EL (cell line): Measurements from ENCODE around the gene SORD.
"Not testable (repeated sequence)": the region's sequence is repeated elsewhere in the genome, so short reads cannot be mapped to it uniquely, and the experiment has no call there.

Experiments
- DNase-seq: peaks from one replicate; pipeline ENCODE4 v3.0.0-alpha.2; 2016

SORD gene

DNA sequence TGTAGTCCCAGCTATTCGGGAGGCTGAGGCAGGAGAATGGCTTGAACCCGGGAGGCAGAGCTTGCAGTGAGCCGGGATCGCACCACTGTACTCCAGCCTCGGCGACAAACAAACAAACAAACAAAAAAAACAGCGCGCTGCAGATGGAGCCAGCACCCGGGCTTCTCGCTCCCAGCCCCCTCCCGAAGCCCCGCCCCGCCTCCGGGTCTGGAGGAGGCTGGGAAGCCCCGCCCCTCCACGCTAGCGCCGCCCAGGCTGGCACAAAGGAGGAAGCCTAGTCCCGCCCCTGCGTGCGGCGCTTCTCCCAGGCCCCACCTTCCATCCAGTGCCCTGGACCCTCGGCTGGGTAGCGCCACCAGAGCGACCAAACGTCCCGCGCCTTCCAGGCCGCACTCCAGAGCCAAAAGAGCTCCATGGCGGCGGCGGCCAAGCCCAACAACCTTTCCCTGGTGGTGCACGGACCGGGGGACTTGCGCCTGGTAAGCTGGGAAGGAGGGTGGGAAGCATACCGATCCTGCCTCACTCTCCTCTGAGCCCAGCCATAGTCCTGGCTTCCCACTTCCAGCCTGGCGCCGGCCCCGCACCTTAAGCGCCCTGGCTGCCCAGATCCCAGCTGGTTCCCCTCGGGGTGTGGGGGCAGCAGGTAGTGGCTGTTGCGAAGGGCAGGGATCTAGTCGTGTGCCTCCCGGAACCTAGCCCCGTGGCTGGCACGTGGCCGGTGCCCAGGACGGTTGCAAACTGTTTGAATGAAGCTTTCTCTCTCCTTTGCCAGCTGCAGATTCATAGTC is at the start of gene SORD:
Gene SORD, plus strand, starts transcription at position 325 of the 788 bp plus-strand sequence. Its CDS starts 89 bp downstream, at position 414.
- peak; percentile 86 for DNase-seq

DNA sequence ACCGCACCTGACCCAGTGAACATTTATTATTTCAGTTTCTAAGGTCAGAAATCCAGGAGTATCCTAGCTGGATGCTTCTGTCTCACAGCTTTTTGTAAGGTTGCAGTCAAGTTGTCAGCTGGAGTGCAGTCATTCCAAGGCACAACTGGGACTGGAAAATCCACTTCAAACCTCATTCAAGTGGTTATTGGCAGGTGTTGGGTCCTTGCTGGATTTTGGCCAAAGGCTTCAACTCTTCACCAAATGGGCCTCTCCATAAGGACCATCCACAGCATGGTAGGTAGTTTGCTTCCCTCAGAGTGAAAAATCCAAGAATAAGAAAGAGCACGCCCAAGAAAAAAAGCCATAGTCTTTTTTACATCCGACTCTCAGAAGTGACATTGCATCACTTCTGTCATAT is 46.8 kb upstream of the SORD start:
- DNase-seq = not testable (repeated sequence)

DNA sequence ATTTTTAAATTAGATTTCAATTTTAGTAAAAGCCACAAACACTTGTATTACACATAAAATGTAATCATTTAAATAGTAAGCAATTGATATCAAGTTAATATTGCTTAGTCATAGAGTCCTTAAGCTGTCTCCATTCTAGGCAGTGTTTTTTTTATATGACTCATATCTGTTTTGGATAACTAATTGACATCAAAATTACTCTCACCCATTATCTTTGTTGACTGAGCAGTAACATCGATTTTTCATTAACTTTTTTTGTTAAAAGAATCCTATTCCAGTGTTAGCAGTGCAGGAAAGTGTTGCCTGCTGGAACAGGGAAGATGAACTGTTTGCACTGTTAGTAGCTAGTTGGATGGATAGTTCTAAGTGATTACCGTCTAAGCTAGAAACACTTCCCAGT is 45.2 kb upstream of the SORD start:
- DNase-seq = not testable (repeated sequence)

DNA sequence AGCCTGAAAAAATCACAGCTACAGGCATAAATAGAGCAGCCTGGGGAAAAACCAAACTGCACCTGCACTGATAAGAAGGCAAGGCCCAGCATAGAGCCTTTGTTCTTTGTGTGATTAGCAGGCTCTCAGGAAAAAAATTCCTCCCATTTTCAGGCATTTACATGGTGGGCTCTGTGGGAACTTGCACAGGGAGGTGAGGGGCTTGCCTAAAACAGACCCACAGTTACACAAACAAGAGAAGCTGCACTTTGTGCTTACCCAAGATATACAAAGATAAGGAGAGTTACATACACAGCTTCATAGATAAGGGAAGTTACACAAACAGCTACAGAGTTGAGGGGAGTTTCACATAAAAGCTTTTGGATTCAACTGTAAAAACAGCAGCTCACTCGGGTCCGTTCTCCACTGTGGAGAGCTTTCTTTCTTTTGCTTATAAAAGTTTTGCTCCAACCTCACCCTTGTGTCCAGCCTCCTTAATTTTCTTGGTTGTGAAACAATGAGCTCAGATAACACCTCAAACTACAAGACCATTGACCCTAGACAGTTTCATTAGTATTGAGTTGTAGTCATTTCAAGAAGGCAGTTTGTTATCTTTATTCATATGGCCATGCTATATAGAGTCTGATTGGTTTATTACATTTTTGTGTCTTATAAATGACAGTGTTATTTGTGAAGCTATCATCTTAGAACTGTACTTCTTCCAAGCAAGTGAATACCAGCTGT is 43.2 kb upstream of the SORD start:
- DNase-seq = not testable (repeated sequence)

DNA sequence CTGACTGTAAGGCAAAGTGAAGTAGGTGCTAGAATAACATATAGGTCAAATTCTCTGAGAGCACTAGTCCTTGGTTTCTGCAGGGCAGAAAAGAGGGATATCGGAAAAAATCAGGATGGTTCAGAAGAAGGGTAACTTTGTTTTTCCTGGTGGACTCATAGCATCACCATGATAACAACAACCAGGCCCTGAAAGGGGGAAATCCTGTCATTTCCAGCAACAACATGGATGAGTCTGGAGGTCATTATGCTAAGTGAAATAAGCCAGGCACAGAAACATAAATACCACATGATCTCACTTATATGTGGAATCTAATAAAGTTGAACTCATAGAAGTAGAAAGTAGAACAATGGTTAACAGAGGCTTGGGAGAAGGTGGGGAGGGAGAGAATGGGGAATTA is 38.9 kb upstream of the SORD start:
- DNase-seq = not testable (repeated sequence)

DNA sequence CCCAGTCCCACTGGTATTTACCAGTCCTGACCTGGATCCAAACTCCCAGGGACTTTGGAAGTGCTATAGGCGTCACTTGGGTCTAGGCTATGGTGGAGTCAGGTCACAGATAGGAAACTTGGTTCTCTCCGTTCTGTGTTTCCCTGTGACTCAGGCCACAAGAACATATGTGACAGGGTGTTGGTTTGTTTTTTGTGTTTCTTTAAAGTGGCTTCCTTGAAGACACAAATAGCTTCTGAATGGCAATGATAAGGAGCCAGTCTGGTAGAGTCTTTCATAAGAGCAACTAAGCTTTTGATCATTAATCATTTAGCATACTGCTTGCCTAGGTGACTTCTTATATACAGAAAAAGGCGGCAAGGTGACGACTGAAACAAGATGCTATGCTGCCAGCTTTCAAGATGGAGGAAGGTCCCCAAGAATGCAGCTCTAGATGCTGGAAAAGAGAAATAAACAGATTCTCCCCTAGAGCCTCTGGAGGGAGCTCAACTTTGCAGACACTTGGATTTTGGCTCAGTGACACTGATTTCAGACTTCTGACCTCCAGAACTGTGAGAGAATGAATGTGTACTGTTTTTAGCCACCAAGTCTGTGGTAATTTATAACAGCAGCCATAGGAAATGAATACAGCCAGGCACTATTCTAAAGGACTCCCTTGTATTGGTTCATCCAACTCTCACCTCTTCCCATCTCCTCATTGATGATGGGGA is 36.5 kb upstream of the SORD start:
- DNase-seq = not testable (repeated sequence)

DNA sequence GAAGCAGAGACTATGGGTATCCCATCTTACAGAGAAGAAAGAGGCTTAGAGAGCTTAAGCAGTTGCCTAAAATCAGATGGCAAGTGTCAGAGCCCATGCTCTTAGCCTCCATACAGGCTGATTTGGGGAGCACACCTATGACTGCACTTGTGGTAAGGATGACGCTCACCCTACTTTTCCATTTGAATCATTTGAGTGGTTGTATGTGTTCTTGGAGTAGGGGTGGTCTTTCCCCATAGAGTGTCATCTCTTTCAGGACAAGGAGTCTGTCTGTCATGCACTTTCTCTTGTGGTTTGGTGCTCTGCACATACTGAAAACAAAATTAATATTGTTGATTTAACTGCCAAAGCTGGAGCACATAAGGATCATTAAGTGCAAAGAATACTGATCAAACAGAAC is 35.3 kb upstream of the SORD start:
- DNase-seq = not testable (repeated sequence)

DNA sequence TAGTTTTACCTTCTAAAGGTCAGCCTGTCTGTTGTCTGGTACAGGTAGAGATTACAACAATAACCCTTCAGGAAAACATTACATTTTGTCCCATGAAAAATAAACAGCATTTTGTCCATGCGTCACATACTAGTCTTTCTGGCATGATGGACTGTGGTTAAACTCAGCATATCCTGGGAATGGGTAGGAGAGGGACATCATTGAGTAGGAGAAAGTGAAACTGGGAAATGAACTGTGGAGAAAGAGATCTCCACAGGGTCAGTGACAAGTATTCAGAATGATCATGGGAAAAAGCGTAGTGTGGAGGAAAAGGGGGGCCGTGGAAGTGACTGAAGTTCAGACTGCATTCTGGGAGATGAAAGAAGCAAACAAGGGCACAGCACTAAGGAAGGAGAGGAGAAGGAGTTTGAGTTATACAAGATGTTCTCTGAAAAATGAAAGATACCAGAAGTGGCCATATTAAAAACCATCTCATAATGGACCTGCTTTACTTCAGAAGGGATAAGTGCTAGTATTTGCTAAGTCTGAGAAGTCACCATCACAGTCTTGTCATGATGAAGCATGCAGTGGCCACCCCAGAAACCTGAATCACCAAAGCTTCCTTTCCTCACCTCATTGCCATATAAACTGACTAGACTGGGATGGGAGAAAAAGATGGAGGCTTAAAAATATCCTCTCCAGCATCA is 34.7 kb upstream of the SORD start:
- DNase-seq = not testable (repeated sequence)

DNA sequence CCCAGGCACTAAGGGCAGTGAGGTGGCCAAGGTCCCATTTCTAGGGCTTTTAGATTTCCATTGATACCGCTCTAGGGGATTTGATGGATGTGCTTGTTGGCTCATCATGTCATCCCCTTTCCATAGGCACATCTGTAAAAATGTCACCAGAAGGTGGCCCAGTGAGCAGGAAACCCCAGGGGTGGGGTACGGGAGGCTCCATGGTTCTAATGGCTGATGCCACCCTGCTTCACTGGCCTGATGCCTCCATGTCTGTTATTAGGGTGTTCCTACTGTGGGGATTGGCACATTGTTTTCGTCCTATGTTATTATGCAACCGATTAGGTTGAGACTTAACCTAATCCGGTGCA is 34.1 kb upstream of the SORD start:
- not testable (repeated sequence) for DNase-seq

DNA sequence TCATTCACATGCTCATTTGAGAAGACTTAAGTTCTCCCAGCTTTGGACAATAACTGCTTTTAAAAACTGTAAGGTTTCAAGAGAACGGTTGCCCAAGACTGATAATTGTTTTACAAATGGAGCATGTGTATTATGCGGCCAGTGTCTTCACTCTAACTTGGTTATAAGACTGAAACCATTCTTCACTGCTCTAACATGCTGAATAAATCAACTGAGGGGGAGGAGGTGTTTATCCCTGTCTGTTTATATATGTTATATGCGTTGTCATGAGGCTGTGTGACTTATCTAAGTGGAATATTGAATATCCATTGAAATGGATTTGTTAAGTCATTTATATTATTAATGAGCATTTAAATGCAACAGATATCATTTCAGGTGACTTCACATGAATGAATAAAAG is 25.4 kb upstream of the SORD start:
- DNase-seq = not testable (repeated sequence)

DNA sequence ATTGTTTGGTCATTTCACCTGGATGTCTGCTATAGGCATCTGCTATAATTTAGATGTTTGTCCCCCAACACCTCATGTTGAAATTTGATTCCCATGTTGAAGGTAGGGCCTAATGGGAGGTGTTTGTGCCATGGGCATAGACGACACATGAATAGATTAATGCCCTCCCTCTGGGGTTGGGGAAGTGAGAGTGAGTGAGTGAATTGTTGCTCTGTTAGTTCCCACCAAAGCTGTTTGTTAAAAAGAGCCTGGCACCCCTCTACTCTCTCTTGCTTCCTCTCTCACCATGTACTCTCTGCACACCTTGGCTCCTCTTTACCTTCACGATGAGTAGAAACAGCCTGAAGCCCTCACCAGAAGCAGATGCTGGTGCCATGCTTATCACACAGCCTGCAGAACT is 23.9 kb upstream of the SORD start:
- DNase-seq = no peak

DNA sequence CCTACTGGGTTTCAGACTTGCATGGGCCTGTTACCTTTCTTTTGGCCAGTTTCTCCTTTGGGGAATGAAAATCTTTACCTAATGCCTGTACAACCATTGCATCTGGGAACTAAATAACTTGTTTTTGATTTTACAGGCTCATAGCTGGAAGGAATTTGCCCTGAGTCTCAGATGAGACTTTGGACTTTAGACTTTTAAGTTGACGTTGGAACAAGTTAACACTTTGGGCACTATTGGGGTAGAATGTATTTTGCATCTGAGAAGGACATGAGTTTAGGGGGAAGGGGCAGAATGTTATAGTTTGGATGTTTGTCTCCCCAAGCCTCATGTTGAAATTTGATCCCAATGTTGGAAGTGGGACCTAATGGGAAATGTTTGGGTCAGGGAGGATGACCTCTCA is 21.8 kb upstream of the SORD start:
- not testable (repeated sequence) for DNase-seq

DNA sequence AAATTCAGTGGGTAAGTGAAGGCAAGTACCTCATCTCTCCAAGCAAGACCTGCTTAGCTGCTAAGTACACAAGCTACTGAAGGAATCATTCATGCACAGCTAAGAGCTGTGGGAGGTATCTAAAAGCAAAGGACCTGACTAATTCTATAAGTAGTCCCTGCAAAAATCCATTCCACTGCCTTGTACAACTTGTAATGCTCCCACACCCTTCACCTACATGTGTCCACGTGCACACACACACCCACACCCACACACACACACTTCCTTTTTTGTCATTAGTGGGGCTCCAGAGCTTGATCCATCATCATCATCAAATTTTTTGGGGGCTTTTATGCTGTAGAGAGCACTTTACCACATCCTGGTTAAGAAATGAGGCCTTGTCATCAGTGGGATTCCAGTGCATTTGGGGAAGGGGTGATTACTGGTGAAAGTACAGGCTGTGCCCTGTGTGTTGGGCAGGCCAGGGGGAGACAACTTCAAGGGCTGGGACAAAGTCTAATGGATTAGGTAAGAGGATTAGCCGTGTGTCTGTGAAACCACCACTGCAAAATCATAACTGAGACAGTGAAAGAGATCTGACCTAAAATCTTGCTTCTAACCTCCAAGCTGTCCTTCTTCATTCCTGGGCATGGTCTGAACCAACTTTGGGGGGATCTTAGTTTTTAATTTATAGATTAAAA is 19.1 kb upstream of the SORD start:
- DNase-seq = not testable (repeated sequence)

DNA sequence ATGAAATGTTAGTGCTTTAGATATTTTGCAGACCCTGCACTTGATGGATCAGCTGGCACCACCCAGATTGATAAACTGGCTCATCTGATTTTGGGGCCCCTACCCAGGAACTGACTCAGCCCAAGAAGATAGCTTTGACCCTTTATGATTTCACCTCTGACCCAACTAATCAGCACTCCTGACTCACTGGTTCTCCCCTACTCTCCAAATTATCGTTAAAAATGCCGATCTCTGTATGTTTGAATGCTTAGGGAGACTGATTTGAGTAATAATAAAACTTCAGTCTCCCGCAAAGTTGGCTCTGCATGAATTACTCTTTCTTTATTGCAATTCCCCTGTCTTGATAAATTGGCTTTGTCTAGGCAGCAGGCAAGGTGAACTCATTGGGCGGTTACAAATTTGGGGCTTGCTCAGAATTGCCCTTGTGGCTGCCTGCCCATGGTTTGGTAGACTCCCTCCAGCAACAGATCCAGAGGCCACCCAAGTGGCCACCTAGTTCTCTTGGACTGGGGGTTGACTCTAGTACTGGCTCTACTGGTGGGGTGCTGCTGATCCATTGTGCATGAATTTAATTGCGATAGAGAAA is 18.3 kb upstream of the SORD start:
- not testable (repeated sequence) for DNase-seq

DNA sequence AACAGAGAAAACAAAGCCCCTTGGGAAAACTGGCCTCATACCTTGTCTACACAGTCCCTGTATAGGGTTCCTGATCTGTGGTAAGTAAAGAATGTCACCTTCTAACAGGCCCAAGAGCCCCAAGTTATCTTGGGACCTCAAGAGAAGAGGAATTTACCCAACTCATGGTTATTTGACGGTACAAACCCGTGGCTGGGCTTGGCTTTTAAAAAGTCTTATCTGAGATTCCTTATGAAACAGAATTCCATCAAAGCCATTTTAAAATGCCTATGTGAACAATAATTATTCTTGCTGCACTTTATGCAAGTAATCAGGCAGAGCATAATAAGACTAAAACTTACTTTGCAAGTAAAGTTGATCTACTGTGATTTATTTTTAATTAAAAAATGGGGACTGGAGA is 13.9 kb upstream of the SORD start:
- no peak for DNase-seq

DNA sequence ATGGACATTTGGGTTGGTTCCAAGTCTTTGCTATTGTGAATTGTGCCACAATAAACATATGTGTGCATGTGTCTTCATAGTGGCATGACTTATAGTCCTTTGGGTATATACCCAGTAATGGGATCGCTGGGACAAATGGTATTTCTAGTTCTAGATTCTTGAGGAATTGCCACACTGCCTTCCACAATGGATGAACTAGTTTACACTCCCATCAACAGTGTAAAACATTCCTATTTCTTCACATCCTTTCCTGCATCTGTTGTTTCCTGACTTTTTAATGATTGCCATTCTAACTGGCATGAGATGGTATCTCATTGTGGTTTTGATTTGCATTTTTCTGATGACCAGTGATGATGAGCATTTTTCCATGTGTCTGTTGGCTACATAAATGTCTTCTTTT is 7.9 kb upstream of the SORD start:
- not testable (repeated sequence) for DNase-seq

DNA sequence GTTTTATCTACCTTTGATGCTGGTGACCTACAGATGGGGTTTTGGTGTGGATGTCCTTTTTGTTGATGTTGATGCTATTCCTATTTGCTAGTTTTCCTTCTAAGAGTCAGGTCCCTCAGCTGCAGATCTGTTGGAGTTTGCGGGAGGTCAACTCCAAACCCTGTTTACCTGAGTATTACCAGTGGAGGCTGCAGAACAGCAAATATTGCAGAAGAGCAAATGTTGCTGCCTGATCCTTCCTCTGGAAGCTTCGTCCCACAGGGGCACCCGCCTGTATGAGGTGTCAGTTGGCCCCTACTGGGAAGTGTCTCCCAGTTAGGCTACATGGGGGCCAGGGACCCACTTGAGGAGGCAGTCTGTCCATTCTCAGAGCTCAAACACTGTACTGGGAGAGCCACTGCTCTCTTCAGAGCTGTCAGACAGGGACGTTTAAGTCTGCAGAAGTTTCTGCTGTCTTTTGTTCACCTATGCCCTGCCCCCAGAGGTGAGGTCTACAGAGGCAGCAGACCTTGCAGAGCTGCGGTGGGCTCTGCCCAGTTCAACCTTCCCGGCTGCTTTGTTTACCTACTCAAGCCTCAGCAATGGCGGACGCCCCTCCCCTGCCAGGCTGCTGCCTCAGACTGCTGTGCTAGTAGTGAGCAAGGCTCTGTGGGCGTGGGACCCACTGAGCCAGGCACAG is 2.6 kb upstream of the SORD start:
- not testable (repeated sequence) for DNase-seq

DNA sequence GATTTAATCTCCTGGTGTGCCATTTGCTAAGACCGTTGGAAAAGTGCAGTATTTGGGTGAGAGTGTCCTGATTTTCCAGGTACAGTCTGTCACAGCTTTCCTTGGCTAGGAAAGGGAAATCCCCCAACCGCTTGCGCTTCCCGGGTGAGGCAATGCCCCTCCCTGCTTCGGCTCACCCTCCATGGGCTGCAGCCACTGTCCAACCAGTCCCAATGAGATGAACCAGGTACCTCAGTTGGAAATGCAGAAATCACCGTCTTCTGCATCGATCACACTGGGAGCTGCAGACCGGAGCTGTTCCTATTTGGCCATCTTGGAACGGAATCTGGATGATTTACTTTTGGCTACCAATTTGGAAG is 2.1 kb upstream of the SORD start:
- not testable (repeated sequence) for DNase-seq

DNA sequence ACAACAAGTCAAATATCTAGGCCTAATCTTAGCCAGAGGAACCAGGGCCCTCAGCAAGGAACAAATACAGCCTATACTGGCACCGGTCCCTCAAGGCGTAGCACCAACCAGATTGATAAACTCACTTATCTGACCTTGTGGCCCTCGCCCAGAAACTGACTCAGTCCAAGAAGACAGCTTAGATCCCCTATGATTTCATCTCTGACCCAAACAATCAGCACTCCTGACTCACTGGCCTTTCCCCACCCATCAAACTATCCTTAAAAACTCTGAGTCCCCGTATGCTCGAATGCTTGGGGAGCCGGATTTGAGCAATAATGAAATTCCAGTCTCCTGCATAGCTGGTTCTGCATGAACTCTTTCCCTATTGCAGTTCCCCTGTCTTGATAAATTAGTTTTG is 1.6 kb upstream of the SORD start:
- DNase-seq = no peak

DNA sequence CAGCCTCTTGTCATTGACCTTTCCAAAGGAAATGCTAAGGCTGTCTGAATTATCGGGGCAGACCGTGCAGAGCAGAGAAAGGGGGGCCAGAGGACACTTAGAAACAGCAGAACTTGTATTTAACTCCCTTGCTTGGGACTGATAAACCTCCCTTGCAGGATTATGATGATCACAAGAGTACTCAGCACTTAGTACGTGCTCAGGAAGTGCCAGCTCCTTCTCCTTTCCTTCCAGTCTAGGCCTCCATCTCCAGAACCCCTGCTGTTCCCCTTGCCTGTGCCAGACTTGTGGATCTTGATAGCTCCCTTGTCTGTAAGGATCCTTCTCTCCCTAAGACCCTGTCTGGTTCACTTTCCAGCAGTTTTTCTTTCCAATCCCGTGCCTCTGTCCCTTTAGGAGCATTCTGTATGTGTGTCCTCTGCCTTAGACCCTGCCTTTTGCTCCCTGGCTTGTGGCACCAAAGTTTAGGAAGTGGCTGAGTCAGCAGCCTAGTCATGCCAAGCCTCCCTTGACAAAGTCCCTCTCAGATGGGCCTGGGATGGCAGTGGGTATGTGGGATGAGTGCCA is 747 bp downstream of the SORD start:
- peak; percentile 42 for DNase-seq

DNA sequence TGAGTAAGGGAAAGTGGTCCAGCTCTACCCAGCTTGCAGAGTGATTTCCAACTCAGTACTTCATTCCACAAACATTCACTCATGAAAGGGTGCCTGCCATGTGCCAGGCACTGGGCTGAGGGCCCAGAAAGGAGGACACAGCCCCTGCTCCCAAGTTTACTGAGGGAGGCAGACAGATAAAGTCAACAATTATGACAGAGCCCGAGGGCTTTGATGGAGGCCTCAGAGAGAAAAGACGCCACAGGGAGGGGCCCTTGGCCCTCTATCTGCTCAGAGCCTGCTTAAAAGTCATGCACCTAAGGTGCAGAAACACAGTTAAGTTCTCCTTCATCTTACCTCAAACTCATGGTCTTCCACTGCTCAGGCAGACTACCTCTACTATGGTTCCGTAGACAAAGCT is 1.7 kb downstream of the SORD start:
- DNase-seq = not testable (repeated sequence)
